IPS DF 19.7 (cell line): ENCODE data around the gene NHEJ1.

Experiments used
- DNase-seq: peaks from one replicate; pipeline ENCODE4 v3.0.0-alpha.2; 2013; ENCODE audit warnings: low read depth, low spot score

The NHEJ1 gene

DNA sequence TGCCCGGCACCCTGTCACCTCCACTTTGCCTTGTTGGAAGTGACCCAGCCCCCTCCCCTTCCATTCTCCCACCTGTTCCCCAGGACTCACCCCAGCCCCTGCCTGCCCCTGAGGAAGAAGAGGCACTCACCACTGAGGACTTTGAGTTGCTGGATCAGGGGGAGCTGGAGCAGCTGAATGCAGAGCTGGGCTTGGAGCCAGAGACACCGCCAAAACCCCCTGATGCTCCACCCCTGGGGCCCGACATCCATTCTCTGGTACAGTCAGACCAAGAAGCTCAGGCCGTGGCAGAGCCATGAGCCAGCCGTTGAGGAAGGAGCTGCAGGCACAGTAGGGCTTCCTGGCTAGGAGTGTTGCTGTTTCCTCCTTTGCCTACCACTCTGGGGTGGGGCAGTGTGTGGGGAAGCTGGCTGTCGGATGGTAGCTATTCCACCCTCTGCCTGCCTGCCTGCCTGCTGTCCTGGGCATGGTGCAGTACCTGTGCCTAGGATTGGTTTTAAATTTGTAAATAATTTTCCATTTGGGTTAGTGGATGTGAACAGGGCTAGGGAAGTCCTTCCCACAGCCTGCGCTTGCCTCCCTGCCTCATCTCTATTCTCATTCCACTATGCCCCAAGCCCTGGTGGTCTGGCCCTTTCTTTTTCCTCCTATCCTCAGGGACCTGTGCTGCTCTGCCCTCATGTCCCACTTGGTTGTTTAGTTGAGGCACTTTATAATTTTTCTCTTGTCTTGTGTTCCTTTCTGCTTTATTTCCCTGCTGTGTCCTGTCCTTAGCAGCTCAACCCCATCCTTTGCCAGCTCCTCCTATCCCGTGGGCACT, 21.9 kb upstream of the NHEJ1 start:
- no peak for DNase-seq

DNA sequence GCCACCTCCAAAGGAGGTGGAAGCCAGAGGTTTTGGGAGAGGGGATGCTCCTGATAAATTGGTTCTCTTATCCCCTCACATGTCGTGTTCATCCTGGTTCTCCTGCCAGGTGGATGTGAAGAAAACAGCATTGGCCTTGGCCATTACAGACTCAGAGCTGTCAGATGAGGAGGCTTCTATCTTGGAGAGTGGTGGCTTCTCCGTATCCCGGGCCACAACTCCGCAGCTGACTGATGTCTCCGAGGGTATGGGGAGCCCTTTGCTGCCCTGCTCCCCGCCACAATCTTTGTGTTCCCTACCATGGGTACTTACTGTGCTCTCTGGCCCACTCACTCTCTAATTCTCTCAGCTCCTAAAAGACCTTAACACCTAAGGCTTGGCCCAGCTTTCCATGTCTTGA, 20.9 kb upstream of the NHEJ1 start:
- DNase-seq = no peak

- no peak for DNase-seq
These were observed 20.3 kb upstream of the NHEJ1 start for GRCh38 chr2:219180961-219181360.

- no peak for DNase-seq
These were observed 19.2 kb upstream of the NHEJ1 start for GRCh38 chr2:219179601-219180465.

- DNase-seq = no peak
These were observed 18.0 kb upstream of the NHEJ1 start for GRCh38 chr2:219178377-219179175.

DNA sequence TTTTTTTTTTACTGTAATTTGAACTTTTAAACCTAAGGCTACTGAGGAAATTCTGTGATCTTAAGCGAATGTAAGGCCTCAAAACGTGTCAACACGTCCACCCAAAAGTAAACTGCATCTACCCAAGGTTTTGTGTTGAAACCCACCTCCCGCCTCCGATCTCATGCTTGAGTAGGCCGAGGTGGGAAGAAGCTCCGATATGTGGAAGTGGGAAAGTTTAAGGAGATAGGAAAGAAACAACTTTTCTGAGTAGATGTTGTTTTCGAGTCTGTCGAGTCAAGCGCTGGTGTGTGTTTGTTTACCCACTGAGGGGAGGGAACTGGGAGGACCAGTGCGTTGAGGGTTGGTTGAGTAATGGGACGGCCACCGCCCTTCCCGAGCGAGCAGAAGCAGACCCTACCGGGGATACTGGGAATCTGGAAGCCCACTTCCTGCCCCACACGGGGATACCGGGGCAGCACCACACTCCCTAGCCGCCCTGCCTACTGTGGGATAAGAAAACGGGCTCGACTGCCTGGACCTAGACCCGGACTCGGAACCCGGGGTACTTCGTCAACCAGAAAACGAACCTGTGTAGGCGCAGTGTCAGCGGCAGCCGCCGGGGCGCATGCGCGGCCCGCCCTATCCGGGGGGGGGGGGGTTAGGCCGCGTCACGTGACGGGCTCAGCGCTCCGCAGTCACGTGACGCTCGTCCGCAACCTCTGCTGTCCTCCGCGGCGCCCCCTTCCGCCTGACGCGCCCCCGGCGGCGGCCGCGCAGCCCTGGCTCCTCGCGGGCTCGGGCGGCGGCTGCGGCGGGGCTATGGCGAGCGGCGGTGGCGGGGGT, 17.1 kb upstream of the NHEJ1 start, which contains the start of gene RETREG2:
RETREG2 (plus strand) TSS at position 724 of the 825 bp plus-strand sequence; CDS start at position 802, 78 bp downstream.
- DNase-seq = no peak

DNA sequence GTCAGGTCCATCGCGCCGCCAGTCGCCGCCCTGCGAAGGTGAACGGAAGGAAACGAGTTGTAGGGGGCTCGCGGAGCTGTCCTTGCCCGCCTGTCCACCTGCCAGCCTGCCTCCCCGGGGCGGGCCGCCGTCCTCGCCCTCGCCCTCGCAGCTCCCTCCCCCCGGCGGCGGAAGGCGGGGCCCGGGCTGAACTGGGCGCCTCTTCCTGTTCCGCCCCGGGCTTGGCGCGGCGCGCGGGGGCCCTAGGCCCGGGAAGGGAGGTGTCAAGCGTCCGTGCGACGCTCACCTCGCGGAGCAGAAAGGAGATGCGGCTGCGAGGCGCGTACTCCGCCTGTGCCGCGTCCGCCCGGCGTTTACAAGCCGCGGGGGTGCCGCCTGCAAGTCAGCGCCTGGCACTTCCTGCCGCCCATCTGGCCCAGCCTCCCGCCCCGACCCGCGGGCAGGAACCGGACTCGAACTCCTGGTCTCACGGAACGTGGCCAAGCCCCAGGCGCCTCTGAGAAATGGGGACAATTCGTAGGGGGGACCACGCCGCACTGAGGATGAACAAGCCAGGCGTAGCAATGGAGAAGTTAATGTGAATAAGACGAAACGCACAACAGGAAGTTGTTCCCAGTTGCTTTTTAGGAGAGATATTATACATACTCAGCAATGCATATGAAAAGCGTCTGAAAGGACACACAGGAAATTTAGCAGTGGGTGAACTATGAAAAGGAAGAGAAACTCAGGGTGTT, 16.4 kb upstream of the NHEJ1 start, which contains the start of gene CNPPD1:
CNPPD1 (minus strand) TSS at position 108 of the 734 bp plus-strand sequence; CDS start at position 11, 97 bp downstream.
- DNase-seq = no peak

DNA sequence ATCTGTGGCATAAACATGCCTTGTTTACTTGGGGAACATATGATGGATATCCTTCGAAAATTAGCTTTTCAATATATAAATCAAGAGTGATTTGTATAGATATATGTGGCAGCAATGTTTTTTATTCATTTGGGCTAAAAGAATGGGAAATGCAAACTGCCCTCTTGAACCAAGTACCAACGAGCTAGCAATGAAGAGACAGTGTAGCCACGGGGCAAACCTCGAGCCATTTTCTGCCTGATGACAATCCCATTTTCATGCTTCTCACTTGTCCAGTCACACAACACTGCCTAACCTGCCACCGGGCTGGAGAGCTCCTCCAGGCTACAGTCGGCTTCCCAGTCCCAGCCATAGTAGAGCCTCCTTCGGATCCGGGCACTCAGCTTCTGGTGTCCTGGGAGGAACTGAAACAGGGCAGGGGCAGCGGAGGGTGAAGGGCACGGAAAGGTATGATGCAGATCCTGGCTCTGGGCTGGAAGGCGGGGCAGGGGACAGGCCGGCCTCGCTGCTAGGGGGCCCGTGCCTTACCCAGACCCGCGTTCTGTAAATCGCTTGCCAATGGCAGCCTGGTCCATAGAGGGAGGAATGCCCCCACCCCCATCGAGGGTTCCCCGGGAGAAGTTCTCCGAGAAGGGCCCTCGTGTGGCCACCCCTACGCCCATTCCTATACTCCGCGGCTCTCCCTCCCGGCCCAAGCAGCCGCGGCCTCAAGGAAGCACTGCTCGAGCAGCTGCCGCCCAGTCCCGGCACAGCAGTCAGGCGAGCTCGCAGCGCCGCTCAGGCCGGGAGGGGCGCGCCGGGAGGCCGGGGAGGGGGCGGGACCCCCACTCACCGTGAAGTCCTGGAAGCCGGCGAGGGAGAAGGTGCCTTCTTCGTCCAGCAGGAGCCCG, 15.6 kb upstream of the NHEJ1 start:
- DNase-seq = no peak

DNA sequence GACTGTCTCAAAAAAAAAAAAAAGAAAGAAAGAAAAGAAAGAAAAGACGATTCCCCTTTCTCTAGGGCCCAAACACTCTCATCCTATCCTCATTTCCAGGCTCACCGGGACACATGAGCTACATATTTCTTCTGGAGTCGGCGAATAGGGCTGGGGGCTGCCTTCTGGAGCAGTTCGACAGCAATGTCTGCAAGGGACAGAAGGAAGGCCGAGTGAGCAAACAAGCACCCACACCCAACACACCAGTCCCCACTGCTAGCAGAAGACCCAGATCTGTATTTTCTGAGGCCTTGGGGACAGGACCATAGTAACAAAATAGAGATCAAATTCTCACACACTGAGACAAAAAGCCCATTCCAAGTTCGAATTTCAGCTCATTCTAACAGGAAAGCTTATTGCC, 14.9 kb upstream of the NHEJ1 start:
- DNase-seq = no peak

DNA sequence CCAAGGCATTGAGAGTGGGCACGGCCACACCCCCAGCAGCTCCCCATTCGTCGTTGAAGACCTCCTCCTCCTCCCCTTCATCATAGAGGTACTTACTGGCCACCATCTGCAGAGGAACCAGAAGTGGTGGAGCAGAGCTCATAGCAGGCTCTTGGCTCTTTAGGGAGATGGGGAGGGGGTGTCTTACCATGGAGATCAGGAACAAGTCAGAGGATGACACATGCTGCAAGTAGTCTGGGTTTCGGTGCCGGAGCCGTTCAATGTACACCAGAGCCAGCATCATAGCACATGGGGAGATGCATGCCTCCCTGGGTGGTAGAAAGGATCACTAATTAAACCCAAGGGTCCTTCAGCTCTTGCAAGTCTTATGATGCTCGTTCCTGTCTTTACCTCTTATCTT, 14.2 kb upstream of the NHEJ1 start:
- DNase-seq = no peak

- DNase-seq = no peak
These were observed 13.5 kb upstream of the NHEJ1 start for GRCh38 chr2:219174146-219174545.

DNA sequence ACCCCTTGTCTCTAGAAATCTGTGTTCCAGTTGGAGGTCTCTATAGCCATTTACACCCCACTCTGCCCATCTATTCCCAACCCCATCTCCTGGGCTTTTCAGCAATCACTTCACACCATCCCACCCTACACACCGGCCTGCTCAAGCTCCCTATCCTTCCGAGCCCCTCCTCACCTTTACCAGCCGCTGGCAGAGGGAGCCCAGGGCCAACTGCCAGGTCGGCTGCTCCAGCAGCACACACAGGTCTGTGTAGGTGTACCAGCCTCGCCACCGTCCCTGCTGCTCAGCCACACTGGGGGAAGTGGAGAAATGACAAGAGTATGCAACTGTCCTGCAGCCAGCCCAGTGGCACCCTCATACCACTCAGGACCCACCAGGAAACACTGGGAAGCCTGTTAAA, 12.6 kb upstream of the NHEJ1 start:
- DNase-seq = no peak

GRCh38 chr2:219172231-219173154, 11.9 kb upstream of the NHEJ1 start:
- DNase-seq = no peak

- DNase-seq = no peak
These were observed 10.6 kb upstream of the NHEJ1 start for GRCh38 chr2:219171231-219171651.

- no peak for DNase-seq
These were observed 9.5 kb upstream of the NHEJ1 start, which contains the start of gene SLC23A3 for GRCh38 chr2:219169930-219170654. Gene SLC23A3, minus strand, starts transcription at chr2:219170029. Its CDS starts 45 bp downstream, at chr2:219169984.

GRCh38 chr2:219168932-219169331, 8.3 kb upstream of the NHEJ1 start:
- no peak for DNase-seq

DNA sequence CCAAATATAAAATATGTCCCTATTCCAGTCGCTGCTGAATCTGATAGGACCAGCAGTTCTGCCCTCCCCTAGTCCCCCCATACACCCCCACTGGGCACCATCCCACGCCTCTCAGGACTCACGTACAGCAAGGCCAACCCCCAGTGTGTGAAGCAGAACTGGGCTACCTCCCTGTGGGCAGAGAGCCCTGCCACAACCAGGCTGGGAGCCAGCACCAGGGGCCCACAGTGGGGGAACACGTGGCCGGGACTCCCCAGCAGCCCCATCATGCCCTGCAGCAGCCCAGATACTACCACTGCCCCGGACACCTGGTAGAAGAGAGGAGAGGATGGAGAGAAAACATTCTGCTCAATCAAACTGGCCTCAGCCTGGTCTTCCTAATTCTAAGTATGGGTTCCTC, 7.9 kb upstream of the NHEJ1 start:
- DNase-seq = no peak
